ENCODE results near the gene HIVEP3. TPM values are rescaled to one million over a fixed set of nuclear protein-coding genes. Genes with fewer than 3 reads are reported as not detected.

HIVEP3 gene
- total RNA-seq, 4 donors from 2014 or later, result 1.4 to 3.0 (median 2.3) TPM

DNA sequence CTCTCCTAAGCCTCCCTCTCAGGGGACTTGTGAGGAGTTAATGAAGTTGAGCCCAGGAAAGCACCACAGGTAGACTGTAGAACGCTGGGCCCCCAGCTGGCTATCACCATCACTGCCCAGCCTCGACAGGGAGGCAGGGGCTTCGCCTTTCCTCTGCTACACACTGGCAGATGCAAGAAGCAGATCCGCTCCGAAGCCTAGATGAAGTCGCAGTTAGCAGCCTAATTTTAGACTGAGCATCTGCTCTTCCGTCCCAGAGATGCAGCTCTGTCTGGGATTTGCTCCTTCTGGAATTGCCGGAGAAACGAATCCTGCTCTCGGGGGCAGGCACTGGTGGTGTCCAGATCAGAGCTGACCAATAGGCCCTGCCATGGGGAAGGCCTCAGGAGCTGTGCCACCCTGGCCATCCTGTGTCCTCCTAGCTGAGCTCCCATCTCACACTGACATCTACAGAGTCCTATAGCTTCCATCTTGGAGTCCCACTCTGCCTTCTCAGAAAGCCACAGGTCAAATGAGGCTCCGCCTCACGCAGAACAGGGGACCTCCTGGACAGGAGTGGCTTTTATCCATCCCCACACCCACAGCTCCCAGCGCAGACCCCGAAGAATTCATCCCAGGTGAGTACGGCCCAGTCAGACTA, 247.5 kb downstream of the HIVEP3 start:
- no peaks in the 10 kb centered on the region for H3K27me3 ChIP-seq
- H3K9me3 ChIP-seq, result no peaks in the 10 kb centered on the region
- peaks cover 8 to 13% (median 9%) of the 10 kb centered on the region in 4 donors for H3K4me1 ChIP-seq
- intact Hi-C loops (cut with DNase I), result no loop called here
- TF ChIP-seq POLR2AphosphoS5 (IDR thresholded peaks at IDR 0.05), result no peak
- TF ChIP-seq EP300 (IDR thresholded peaks at IDR 0.05), result no peak
- TF ChIP-seq POLR2A (IDR thresholded peaks at IDR 0.05; ENCODE audit: low read depth), result no peak
- TF ChIP-seq, protein P1, sequence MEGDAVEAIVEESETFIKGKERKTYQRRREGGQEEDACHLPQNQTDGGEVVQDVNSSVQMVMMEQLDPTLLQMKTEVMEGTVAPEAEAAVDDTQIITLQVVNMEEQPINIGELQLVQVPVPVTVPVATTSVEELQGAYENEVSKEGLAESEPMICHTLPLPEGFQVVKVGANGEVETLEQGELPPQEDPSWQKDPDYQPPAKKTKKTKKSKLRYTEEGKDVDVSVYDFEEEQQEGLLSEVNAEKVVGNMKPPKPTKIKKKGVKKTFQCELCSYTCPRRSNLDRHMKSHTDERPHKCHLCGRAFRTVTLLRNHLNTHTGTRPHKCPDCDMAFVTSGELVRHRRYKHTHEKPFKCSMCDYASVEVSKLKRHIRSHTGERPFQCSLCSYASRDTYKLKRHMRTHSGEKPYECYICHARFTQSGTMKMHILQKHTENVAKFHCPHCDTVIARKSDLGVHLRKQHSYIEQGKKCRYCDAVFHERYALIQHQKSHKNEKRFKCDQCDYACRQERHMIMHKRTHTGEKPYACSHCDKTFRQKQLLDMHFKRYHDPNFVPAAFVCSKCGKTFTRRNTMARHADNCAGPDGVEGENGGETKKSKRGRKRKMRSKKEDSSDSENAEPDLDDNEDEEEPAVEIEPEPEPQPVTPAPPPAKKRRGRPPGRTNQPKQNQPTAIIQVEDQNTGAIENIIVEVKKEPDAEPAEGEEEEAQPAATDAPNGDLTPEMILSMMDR (IDR thresholded peaks at IDR 0.05), result no peak
- no peak overlapping the region for H3K4me3 ChIP-seq
- 99% methylated on average over 9 of the region's 15 CpGs for WGBS
- no peak for DNase-seq (ENCODE audit: extremely low spot score)
- no peaks in the 10 kb centered on the region for H3K36me3 ChIP-seq
- no peak overlapping the region for H3K27ac ChIP-seq (replicated peaks in 1 of 4)

DNA sequence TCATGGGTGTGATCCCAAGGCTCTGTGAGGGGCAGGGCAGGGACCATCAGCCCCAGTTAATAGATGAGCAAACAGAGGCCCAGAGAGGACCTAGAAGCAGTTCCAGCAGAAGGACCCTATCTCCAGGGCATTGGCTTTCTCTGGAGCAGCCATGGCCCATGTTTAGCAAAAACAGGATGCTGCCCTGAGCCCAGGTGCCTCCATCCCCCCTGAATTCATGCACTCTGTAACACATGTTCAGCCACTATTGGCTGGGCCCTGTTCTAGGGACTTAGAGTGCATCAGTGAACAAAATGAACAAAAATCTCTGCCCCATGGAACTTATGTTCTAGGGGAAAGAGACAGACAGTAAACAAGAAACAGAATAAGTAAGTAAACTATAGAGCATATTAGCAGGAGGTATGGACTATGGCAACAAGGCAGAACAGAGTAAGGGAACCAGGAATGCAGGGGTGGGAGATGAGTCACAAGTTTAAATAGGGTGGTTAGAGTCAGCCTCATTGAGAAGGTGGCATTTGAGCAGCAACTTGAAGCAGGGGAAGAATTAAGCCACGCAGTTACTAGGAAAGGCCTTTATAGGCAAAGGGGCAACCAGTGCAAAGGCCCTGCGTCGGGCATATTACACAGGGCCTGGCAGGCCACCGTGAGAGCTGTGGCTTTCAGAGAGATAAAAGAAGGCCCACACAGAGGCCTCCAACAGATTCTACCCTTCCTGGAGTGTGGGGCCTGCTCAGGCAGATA, 248.3 kb downstream of the HIVEP3 start:
- no peak overlapping the region for H3K4me3 ChIP-seq
- intact Hi-C loops (cut with DNase I), result no loop called here
- DNase-seq (ENCODE audit: extremely low spot score), result no peak
- H3K27me3 ChIP-seq, result no peaks in the 10 kb centered on the region
- WGBS, result 86% methylated on average over 4 of the region's 4 CpGs
- H3K36me3 ChIP-seq, result no peaks in the 10 kb centered on the region
- H3K9me3 ChIP-seq, result no peaks in the 10 kb centered on the region
- TF ChIP-seq, protein P1 (IDR thresholded peaks at IDR 0.05), result no peak
- no peak for TF ChIP-seq POLR2AphosphoS5 (IDR thresholded peaks at IDR 0.05)
- no peak for TF ChIP-seq POLR2A (IDR thresholded peaks at IDR 0.05; ENCODE audit: low read depth)
- TF ChIP-seq EP300 (IDR thresholded peaks at IDR 0.05), result no peak
- H3K27ac ChIP-seq (replicated peaks in 1 of 4), result no peak overlapping the region
- H3K4me1 ChIP-seq, result peaks cover 8 to 16% (median 10%) of the 10 kb centered on the region in 4 donors

DNA sequence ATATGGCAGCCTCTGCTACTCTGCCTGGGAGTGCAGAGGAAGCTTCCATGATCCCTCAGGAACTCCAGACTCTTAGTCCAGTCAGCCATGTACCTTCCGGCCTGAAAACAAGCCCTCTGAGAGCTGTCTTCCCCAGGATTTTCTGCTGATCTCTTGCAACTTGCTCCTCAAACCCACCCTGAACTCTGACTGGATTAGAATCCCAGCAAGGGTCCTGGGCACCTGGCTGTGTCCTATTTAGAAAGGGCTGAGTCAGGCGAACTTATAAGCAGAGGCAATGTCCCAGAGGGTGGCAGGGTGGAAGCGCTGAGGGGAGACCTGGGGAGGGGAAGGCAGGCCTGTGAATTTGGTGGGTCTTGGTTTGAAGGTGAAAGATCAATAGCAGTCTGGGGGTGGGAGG, 249.8 kb downstream of the HIVEP3 start:
- Histone ChIP-seq H3K27ac (replicated peaks in 1 of 4) (no peak overlapping the region), H3K27me3 (no peaks in the 10 kb centered on the region), H3K4me1 (peaks cover 8 to 23% (median 17%) of the 10 kb centered on the region in 4 donors), H3K4me3 (no peak overlapping the region), H3K36me3 (no peaks in the 10 kb centered on the region), H3K9me3 (no peaks in the 10 kb centered on the region)
- intact Hi-C loops (cut with DNase I), result no loop called here
- TF ChIP-seq EP300 (IDR thresholded peaks at IDR 0.05), result no peak
- TF ChIP-seq, protein P1 (IDR thresholded peaks at IDR 0.05), result no peak
- TF ChIP-seq POLR2A (IDR thresholded peaks at IDR 0.05; ENCODE audit: low read depth), result no peak
- TF ChIP-seq POLR2AphosphoS5 (IDR thresholded peaks at IDR 0.05), result no peak
- WGBS, result 100% methylated on average over 3 of the region's 3 CpGs
- DNase-seq (ENCODE audit: extremely low spot score), result no peak

DNA sequence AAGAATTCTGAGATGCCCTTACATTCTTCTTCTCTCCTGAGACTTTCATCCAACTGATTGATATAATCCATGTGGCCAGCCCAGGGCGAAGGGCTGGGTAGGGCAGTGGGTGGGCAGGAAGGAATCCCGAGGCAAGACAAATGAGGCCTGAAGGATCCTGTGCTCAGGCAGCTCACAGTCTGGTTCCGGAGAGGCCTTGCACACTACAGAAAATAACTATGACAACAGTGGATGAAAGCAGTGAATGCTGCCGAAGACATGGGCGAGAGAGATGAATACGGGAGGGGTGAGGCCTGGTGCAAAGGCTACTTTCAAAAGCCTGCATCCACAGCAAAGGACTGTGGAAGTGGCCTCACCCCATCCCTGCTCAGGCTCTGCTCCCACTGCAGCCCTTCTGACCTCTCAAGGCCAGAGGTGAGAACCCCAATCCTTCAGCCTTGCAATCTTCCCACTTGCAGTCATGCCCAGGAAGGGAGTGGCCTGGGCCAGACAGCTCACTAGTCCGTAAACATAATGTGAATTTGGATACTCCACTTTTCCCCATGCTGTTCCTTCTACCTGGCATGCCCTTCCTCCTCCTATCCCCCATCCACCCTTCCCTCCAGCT, 250.6 kb downstream of the HIVEP3 start:
- Histone ChIP-seq H3K36me3 (no peaks in the 10 kb centered on the region), H3K4me3 (no peak overlapping the region), H3K27ac (replicated peaks in 1 of 4) (no peak overlapping the region), H3K27me3 (no peaks in the 10 kb centered on the region), H3K4me1 (peaks cover 8 to 19% (median 14%) of the 10 kb centered on the region in 4 donors), H3K9me3 (no peaks in the 10 kb centered on the region)
- intact Hi-C loops (cut with DNase I), result no loop called here
- DNase-seq (ENCODE audit: extremely low spot score), result no peak
- no peak for TF ChIP-seq POLR2AphosphoS5 (IDR thresholded peaks at IDR 0.05)
- TF ChIP-seq EP300 (IDR thresholded peaks at IDR 0.05), result no peak
- no peak for TF ChIP-seq POLR2A (IDR thresholded peaks at IDR 0.05; ENCODE audit: low read depth)
- TF ChIP-seq, protein P1 (IDR thresholded peaks at IDR 0.05), result no peak
- 76% methylated on average over 7 of the region's 7 CpGs for WGBS
